Gastroesophageal sphincter (tissue), 4 donors: ENCODE measurements around the gene CPSF4L. TPM values are rescaled to one million over a fixed set of nuclear protein-coding genes. Genes with fewer than 3 reads are reported as not detected.

Source experiments
- ATAC-seq: fragments of 150-250 bp; one replicate; pipeline ENCODE4 v1.9.1; 2016; ENCODE audit warnings: mild to moderate bottlenecking, moderate library complexity
- H3K27ac ChIP-seq, 4 donors: fragments of 200-600 bp; sonication (generic) in 3 of 4; 1 replicate in 3 of 4; 2 replicates in 1 of 4; pipeline ENCODE4 v1.5.1; 2016 to 2019
- H3K27me3 ChIP-seq: fragments of 200-600 bp; sonication (generic); one replicate; pipeline ENCODE4 v1.5.1; 2019
- H3K36me3 ChIP-seq, 2 donors: fragments of 200-600 bp; sonication (generic); one replicate each; pipeline ENCODE4 v1.5.1; 2019; ENCODE audit warnings: control low read depth in 1 of 2
- H3K4me1 ChIP-seq, 3 donors: fragments of 200-600 bp; sonication (generic); 1 replicate in 2 of 3; 2 replicates in 1 of 3; pipeline ENCODE4 v1.5.1; 2016 to 2019; ENCODE audit warnings: control low read depth in 2 of 3
- H3K4me3 ChIP-seq, 2 donors: fragments of 200-600 bp; sonication (generic); one replicate each; pipeline ENCODE4 v1.5.1; 2019; ENCODE audit warnings: mild to moderate bottlenecking in 1 of 2, moderate library complexity in 1 of 2
- H3K9me3 ChIP-seq, 3 donors: fragments of 200-600 bp; sonication (generic); one replicate each; pipeline ENCODE4 v1.5.1; 2017 to 2019; ENCODE audit warnings: control low read depth in 2 of 3
- EP300 ChIP-seq: sonication (generic); formaldehyde crosslinking; IDR thresholded peaks from one replicate; pipeline ENCODE4 v1.6.1; 2017; ENCODE audit warnings: antibody characterized with exemption, mild to moderate bottlenecking
- POLR2A ChIP-seq, 2 donors: fragments of 450-650 bp; IDR thresholded peaks; one replicate each; pipeline ENCODE4 v1.6.1; 2017; ENCODE audit warnings: antibody characterized with exemption in 2 of 2, mild to moderate bottlenecking in 2 of 2, moderate library complexity in 1 of 2
- POLR2AphosphoS5 ChIP-seq: sonication (generic); formaldehyde crosslinking; IDR thresholded peaks from one replicate; pipeline ENCODE4 v1.6.1; 2017; ENCODE audit warnings: antibody characterized with exemption
- WGBS, 2 donors: methylation state at CpG; one replicate each; pipeline ENCODE4 v1.1.5; 2018; ENCODE audit warnings: low coverage in 1 of 2; 5-methylcytosine and 5-hydroxymethylcytosine counted together
- total RNA-seq, 4 donors: library from RNA; depleted of rRNA; stranded (reverse); fragments of >200 nt; gene quantifications; one replicate each; pipeline ENCODE4 v1.1.0, GENCODE V29; 2016
- TF ChIP-seq, protein P1 (sequence below), 4 experiments: fragments of 200-600 bp in 2 of 4; fragments of 450-650 bp in 2 of 4; sonication (generic) in 1 of 4; IDR thresholded peaks; one replicate each; pipeline ENCODE4 v1.5.1; 2017 to 2019; ENCODE audit warnings: antibody characterized with exemption in 4 of 4, mild to moderate bottlenecking in 2 of 4, moderate library complexity in 2 of 4

CPSF4L gene
- total RNA-seq, 4 donors from 2014 or later: not detected

GRCh38 chr17:73231841-73232586, 29.7 kb downstream of the CPSF4L start:
- ATAC-seq: peak; percentile 96
- WGBS, 2 donors: 0% methylated on average over 1 to 20 of the region's 63 CpGs
- Histone ChIP-seq H3K9me3 (no peaks in the 10 kb centered on the region), H3K4me3 (peak overlapping the region; percentile 51 to 100), H3K27me3 (no peaks in the 10 kb centered on the region), H3K36me3 (peaks cover 0 to 18% of the 10 kb centered on the region in 2 donors), H3K27ac (peak overlapping the region; percentile 79 to 89 (median 88)), H3K4me1 (peaks cover 4 to 67% (median 31%) of the 10 kb centered on the region in 3 donors)
- TF ChIP-seq, protein P1, sequence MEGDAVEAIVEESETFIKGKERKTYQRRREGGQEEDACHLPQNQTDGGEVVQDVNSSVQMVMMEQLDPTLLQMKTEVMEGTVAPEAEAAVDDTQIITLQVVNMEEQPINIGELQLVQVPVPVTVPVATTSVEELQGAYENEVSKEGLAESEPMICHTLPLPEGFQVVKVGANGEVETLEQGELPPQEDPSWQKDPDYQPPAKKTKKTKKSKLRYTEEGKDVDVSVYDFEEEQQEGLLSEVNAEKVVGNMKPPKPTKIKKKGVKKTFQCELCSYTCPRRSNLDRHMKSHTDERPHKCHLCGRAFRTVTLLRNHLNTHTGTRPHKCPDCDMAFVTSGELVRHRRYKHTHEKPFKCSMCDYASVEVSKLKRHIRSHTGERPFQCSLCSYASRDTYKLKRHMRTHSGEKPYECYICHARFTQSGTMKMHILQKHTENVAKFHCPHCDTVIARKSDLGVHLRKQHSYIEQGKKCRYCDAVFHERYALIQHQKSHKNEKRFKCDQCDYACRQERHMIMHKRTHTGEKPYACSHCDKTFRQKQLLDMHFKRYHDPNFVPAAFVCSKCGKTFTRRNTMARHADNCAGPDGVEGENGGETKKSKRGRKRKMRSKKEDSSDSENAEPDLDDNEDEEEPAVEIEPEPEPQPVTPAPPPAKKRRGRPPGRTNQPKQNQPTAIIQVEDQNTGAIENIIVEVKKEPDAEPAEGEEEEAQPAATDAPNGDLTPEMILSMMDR (IDR thresholded peaks at IDR 0.05): peak in 3 of 4 experiments; percentile 29 to 53 (median 43)
- TF ChIP-seq POLR2AphosphoS5 (peak; percentile 81), POLR2A (IDR thresholded peaks at IDR 0.05) (peak; percentile 27 to 43), EP300 (no peak)

- 0% methylated on average over 2 to 5 of the region's 20 CpGs for WGBS, 2 donors
- H3K27ac ChIP-seq: peak overlapping the region in 3 of 4 donors; percentile 87 to 89 (median 88)
These were observed 30.3 kb downstream of the CPSF4L start for GRCh38 chr17:73231395-73231794.

DNA sequence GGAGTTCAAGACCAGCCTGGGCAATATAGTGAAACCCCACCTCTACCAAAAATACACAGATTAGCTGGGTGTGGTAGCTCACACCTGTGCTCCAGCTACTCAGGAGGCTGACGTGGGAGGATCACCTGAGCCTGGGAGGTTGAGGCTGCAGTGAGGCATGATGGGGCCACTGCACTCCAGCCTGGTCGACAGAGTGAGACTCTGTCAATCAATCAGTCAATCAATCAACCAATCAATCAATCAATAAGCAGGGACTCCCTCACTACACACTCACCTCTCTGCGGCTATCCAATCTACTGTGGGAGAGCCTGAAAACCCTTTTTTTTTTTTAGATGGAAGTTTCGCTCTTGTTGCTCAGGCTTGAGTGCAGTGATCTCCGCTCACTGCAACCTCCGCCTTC, 31.6 kb downstream of the CPSF4L start:
- peaks cover 4 to 66% (median 35%) of the 10 kb centered on the region in 3 donors for H3K4me1 ChIP-seq
- ATAC-seq: no peak
- TF ChIP-seq POLR2A (IDR thresholded peaks at IDR 0.05) (no peak), POLR2AphosphoS5 (no peak), EP300 (no peak)
- TF ChIP-seq, protein P1 (IDR thresholded peaks at IDR 0.05): no peak
- no peak overlapping the region for H3K4me3 ChIP-seq
- WGBS, 2 donors: 91 to 93% methylated on average over 4 to 5 of the region's 6 CpGs
- H3K27ac ChIP-seq: no peak overlapping the region
- H3K36me3 ChIP-seq: peaks cover 0 to 5% of the 10 kb centered on the region in 2 donors
- H3K9me3 ChIP-seq: no peaks in the 10 kb centered on the region
- H3K27me3 ChIP-seq: no peaks in the 10 kb centered on the region

More at GRCh38 chr17:73231395-73231794, 30.3 kb downstream of the CPSF4L start:
- Histone ChIP-seq H3K27me3 (no peaks in the 10 kb centered on the region), H3K9me3 (no peaks in the 10 kb centered on the region), H3K4me3 (peak overlapping the region; percentile 51 to 100), H3K4me1 (peaks cover 4 to 68% (median 31%) of the 10 kb centered on the region in 3 donors), H3K36me3 (peaks cover 0 to 13% of the 10 kb centered on the region in 2 donors)
- no peak for ATAC-seq
- TF ChIP-seq POLR2A (IDR thresholded peaks at IDR 0.05): no peak
- TF ChIP-seq POLR2AphosphoS5: no peak
- TF ChIP-seq EP300: no peak
- TF ChIP-seq, protein P1 (IDR thresholded peaks at IDR 0.05): no peak

GRCh38 chr17:73228748-73229236, 32.9 kb downstream of the CPSF4L start:
- Histone ChIP-seq H3K4me3 (no peak overlapping the region), H3K27me3 (no peaks in the 10 kb centered on the region), H3K36me3 (peaks cover 0 to 5% of the 10 kb centered on the region in 2 donors), H3K27ac (peak overlapping the region in 3 of 4 donors; percentile 56 to 71 (median 58)), H3K9me3 (no peaks in the 10 kb centered on the region), H3K4me1 (peaks cover 4 to 63% (median 35%) of the 10 kb centered on the region in 3 donors)
- peak; percentile 45 for ATAC-seq
- WGBS, 2 donors: 0 to 6% methylated on average over 2 of the region's 2 CpGs
- TF ChIP-seq EP300 (no peak), POLR2A (IDR thresholded peaks at IDR 0.05) (no peak), POLR2AphosphoS5 (no peak)
- TF ChIP-seq, protein P1 (IDR thresholded peaks at IDR 0.05): no peak
